GM19035 (cell line): ENCODE measurements around the gene PRG3.

Source experiments
- ATAC-seq: cut with Tn5 transposase; IDR thresholded peaks from one replicate; pipeline ENCODE4 v1.9.1; 2021; ENCODE audit not compliant: unreplicated experiment

PRG3 gene, protein sequence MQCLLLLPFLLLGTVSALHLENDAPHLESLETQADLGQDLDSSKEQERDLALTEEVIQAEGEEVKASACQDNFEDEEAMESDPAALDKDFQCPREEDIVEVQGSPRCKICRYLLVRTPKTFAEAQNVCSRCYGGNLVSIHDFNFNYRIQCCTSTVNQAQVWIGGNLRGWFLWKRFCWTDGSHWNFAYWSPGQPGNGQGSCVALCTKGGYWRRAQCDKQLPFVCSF

DNA sequence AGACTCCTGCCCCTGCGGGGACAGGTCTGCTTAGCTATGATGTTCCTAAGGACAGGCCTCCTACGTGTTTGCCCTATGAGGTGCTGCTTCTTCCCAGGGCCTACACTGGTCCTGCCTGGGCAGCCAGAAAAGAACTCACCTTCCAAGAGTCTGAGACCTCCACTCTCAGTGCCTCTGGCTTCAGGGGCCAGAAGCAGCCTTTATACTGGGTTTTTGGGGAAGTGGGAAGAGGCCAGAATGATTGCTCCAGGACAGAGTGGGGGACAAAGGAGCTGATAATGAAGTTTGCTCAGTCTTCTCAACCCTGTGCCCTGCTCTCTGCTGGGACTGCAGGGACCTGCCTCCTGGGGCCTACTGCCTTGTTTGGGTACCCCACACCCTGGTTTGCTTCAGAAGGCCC lies at the start of gene PRG3:
PRG3 (minus strand) TSS at position 176 of the 400 bp plus-strand sequence. CDS start 442 bp downstream, outside the sequence.
- no peak for ATAC-seq

- ATAC-seq, result no peak
Observed at GRCh38 chr11:57429946-57430345, 49.0 kb upstream of the PRG3 start.

- ATAC-seq, result no peak
Observed at GRCh38 chr11:57428643-57429042, 47.7 kb upstream of the PRG3 start.

GRCh38 chr11:57427727-57428082 lies 46.8 kb upstream of the PRG3 start:
- ATAC-seq, result no peak

- peak; percentile 57 for ATAC-seq
Observed at GRCh38 chr11:57426929-57427726, 46.2 kb upstream of the PRG3 start, which contains the start of gene SLC43A3. TSS of gene SLC43A3 (minus strand) at chr11:57427121. CDS start at chr11:57426172, 949 bp downstream.

- ATAC-seq, result no peak
Observed at GRCh38 chr11:57426439-57426928, 45.5 kb upstream of the PRG3 start.

GRCh38 chr11:57425565-57426438 lies 44.9 kb upstream of the PRG3 start:
- no peak for ATAC-seq

- peak; percentile 90 for ATAC-seq
Observed at GRCh38 chr11:57424792-57425564, 44.0 kb upstream of the PRG3 start.

GRCh38 chr11:57424137-57424791 lies 43.3 kb upstream of the PRG3 start:
- no peak for ATAC-seq

GRCh38 chr11:57422669-57423068 lies 41.7 kb upstream of the PRG3 start:
- no peak for ATAC-seq

DNA sequence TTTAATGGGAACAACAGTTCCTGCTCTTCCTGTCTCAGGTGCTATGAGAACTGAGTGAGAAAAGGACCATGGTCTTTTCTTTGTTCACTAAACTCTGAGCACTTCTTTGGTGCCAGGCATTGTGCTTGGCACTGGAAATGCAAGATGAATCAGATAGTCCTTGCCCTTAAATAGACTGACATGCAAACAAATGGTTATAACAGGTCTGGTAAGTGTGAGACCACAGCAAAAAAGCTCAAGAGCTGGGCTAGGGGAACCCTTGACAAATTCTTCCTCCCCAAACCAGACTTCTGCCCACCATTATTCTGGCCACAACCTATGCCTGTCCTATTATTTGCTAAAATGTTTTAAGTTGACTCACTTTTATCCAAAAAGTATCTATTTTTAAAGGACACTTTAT lies 40.9 kb upstream of the PRG3 start:
- ATAC-seq, result no peak

GRCh38 chr11:57421066-57421465 lies 40.1 kb upstream of the PRG3 start:
- no peak for ATAC-seq

DNA sequence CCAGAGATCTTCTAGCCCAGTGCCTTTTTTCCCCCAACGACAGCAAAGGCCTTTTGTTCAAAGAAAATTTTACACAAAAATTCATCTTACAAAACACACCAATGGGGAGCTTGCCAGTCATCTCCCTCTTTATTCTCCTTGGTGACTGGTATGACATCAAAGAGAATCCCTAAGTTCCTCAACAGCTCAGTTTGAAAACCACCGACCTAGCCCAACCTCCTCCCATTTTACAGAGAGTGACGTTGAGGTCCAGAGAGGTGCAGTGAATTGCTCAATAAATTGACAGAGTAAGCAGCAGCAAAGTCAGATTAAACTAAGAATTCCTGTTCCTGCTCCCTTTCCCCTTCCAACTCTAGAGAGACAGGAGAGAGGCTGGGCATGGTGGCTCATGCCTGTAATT lies 38.2 kb upstream of the PRG3 start:
- ATAC-seq, result no peak

DNA sequence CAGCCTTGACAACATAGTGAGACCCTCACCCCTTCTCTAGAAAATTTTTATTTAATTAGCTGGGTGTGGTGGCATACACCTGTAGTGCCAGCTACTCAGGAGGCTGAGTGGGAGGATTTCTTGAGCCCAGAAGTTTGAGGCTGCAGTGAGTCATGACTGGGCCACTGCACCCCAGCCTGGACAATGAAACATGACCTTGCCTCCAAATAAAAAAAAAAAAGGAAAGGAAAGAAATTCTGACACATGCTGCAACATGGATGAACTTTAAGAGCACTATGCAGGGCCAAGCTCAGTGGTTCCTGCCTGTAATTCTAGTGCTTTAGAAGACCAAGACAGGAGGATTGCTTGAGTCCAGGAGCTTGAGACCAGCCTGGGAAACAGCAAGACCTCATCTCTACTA lies 37.2 kb upstream of the PRG3 start:
- ATAC-seq, result no peak

DNA sequence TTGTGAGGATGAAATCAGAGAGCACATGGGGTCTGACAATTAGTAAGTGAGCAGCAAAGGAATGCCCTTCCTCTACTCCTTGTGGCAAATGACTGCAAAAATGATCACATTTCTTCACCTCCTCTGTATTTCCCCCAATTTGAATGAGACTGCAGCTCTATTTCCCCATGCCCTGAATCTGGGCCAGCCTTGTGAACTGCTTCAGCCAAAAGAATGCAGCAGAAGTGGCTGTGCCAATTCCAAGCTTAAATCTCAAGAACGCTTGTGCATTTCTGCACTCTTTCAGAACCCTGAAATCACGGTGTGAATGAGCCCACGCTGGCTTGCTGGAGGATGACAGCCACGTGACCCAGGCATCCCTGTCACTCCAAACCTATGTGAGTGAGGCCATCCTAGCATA lies 36.1 kb upstream of the PRG3 start:
- ATAC-seq, result no peak

GRCh38 chr11:57416436-57416835 lies 35.5 kb upstream of the PRG3 start:
- ATAC-seq, result no peak

GRCh38 chr11:57414612-57415212 lies 33.8 kb upstream of the PRG3 start:
- ATAC-seq, result no peak

- no peak for ATAC-seq
Observed at GRCh38 chr11:57413681-57414080, 32.7 kb upstream of the PRG3 start.

DNA sequence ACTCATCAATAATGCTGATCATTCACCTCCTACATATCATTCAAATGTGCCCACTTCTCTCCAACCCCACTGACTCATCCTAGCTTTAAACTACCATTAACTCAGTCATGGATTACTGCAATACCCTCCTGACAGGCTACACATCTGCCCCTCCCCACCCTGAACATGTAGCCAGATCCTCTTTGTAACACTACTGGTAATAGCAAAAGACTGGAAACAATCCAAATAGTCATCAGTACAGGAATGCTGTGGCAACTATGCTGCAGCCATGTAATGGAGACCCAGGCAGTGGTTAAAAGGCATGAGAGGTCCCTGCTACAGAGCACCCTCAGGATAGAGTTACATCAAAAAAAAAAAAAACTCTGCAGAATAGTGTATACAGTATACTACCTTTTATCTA lies 29.3 kb upstream of the PRG3 start:
- no peak for ATAC-seq
